NOMO-1 (cell line): Measurements from ENCODE around the gene CPLX3.
A peak's percentile ranks its signal among the peaks of the same experiment; 100 is the strongest.

Source experiments
- DNase-seq, 2 experiments: peaks; one replicate each; lab custom pipeline; 2025; ENCODE audit not compliant: unreplicated experiment in 2 of 2; lab: John Stamatoyannopoulos, UW

The CPLX3 gene

GRCh38 chr15:74827614-74828013 lies 1.2 kb downstream of the CPLX3 start:
- no peak for DNase-seq

GRCh38 chr15:74828835-74829234 lies 2.4 kb downstream of the CPLX3 start:
- DNase-seq: no peak

- no peak for DNase-seq
These were observed 3.1 kb downstream of the CPLX3 start for GRCh38 chr15:74829486-74829885.

- DNase-seq: no peak
These were observed 3.6 kb downstream of the CPLX3 start for GRCh38 chr15:74829991-74830390.

- DNase-seq: no peak
These were observed 4.4 kb downstream of the CPLX3 start for GRCh38 chr15:74830868-74831267.

- DNase-seq: no peak
These were observed 5.5 kb downstream of the CPLX3 start for GRCh38 chr15:74831813-74832495.

GRCh38 chr15:74832826-74833225 lies 6.4 kb downstream of the CPLX3 start:
- no peak for DNase-seq

- DNase-seq: no peak
These were observed 7.1 kb downstream of the CPLX3 start for GRCh38 chr15:74833376-74834107.

- peak; percentile 22 to 26 for DNase-seq
These were observed 8.9 kb downstream of the CPLX3 start for GRCh38 chr15:74835312-74835823.

GRCh38 chr15:74836846-74837245 lies 10.4 kb downstream of the CPLX3 start:
- no peak for DNase-seq

- DNase-seq: no peak
These were observed 11.2 kb downstream of the CPLX3 start for GRCh38 chr15:74837482-74838136.

GRCh38 chr15:74838137-74838516 lies 11.7 kb downstream of the CPLX3 start:
- no peak for DNase-seq

GRCh38 chr15:74838746-74839525 lies 12.5 kb downstream of the CPLX3 start:
- no peak for DNase-seq

- DNase-seq: no peak
These were observed 13.3 kb downstream of the CPLX3 start for GRCh38 chr15:74839526-74840395.

GRCh38 chr15:74840851-74841775 lies 14.7 kb downstream of the CPLX3 start:
- no peak for DNase-seq

- DNase-seq: no peak
These were observed 15.5 kb downstream of the CPLX3 start for GRCh38 chr15:74841891-74842373.

- peak; percentile 93 to 96 for DNase-seq
These were observed 16.4 kb downstream of the CPLX3 start, which contains the start of gene ULK3 for GRCh38 chr15:74842581-74843444. ULK3 (minus strand) TSS chr15:74843156; CDS start chr15:74843105, 51 bp downstream.

GRCh38 chr15:74843445-74843828 lies 17.0 kb downstream of the CPLX3 start:
- DNase-seq: no peak
